ENCODE measurements around the gene KLHDC7A.

KLHDC7A gene

GRCh38 chr1:18470671-18471355 is 9.9 kb upstream of the KLHDC7A start:
- FAIRE-seq (no peak), DNase-seq (ENCODE audit: low spot score) (no peak)

- no peak for FAIRE-seq
- no peak for DNase-seq (ENCODE audit: low spot score)
Measured at GRCh38 chr1:18473195-18473815, 7.4 kb upstream of the KLHDC7A start.

- FAIRE-seq (no peak), DNase-seq (ENCODE audit: low spot score) (no peak)
Measured at GRCh38 chr1:18474559-18475175, 6.1 kb upstream of the KLHDC7A start.

- FAIRE-seq (no peak), DNase-seq (ENCODE audit: low spot score) (no peak)
Measured at GRCh38 chr1:18475234-18475905, 5.4 kb upstream of the KLHDC7A start.

- no peak for FAIRE-seq
Measured at GRCh38 chr1:18479454-18479853, 1.3 kb upstream of the KLHDC7A start.

GRCh38 chr1:18481190-18481920 is 625 bp downstream of the KLHDC7A start:
- FAIRE-seq = no peak
- DNase-seq (ENCODE audit: low spot score) = peak; percentile 26

More at GRCh38 chr1:18479454-18479853, 1.3 kb upstream of the KLHDC7A start:
- no peak for DNase-seq (ENCODE audit: low spot score)

- DNase-seq (ENCODE audit: low spot score) = no peak
Measured at GRCh38 chr1:18481921-18482701, 1.4 kb downstream of the KLHDC7A start.

GRCh38 chr1:18482721-18483425 is 2.1 kb downstream of the KLHDC7A start:
- DNase-seq (ENCODE audit: low spot score) = peak; percentile 16
- no peak for FAIRE-seq

More at GRCh38 chr1:18481921-18482701, 1.4 kb downstream of the KLHDC7A start:
- FAIRE-seq = no peak

GRCh38 chr1:18484276-18484675 is 3.5 kb downstream of the KLHDC7A start:
- no peak for FAIRE-seq

GRCh38 chr1:18484721-18485120 is 4.0 kb downstream of the KLHDC7A start:
- DNase-seq (ENCODE audit: low spot score) (no peak), FAIRE-seq (no peak)

More at GRCh38 chr1:18484276-18484675, 3.5 kb downstream of the KLHDC7A start:
- DNase-seq (ENCODE audit: low spot score) = no peak

- FAIRE-seq = no peak
- DNase-seq (ENCODE audit: low spot score) = no peak
Measured at GRCh38 chr1:18485227-18485626, 4.5 kb downstream of the KLHDC7A start.

- no peak for DNase-seq (ENCODE audit: low spot score)
- no peak for FAIRE-seq
Measured at GRCh38 chr1:18486195-18486594, 5.5 kb downstream of the KLHDC7A start.

GRCh38 chr1:18489417-18490143 is 8.8 kb downstream of the KLHDC7A start:
- no peak for DNase-seq (ENCODE audit: low spot score)
- FAIRE-seq = no peak

- no peak for DNase-seq (ENCODE audit: low spot score)
- FAIRE-seq = no peak
Measured at GRCh38 chr1:18491168-18491567, 10.4 kb downstream of the KLHDC7A start.

- FAIRE-seq (no peak), DNase-seq (ENCODE audit: low spot score) (no peak)
Measured at GRCh38 chr1:18494304-18494703, 13.6 kb downstream of the KLHDC7A start.

GRCh38 chr1:18495635-18496034 is 14.9 kb downstream of the KLHDC7A start:
- DNase-seq (ENCODE audit: low spot score) = no peak
- no peak for FAIRE-seq

GRCh38 chr1:18496056-18496455 is 15.3 kb downstream of the KLHDC7A start:
- no peak for FAIRE-seq

GRCh38 chr1:18496497-18497235 is 15.9 kb downstream of the KLHDC7A start:
- DNase-seq (ENCODE audit: low spot score) (no peak), FAIRE-seq (no peak)

More at GRCh38 chr1:18496056-18496455, 15.3 kb downstream of the KLHDC7A start:
- no peak for DNase-seq (ENCODE audit: low spot score)

Data from RCC 7860 (cell line).